SU-DHL-6 (cell line): ENCODE data around the gene ECSCR.

Source experiments
- EZH2phosphoT487 ChIP-seq: fragments of 200-600 bp; sonication (generic), shearing (Covaris generic); conservative IDR thresholded peaks from 2 replicates; pipeline ENCODE4 v1.6.1; 2018; ENCODE audit warnings: mild to moderate bottlenecking, antibody characterized with exemption, low read length, moderate library complexity, mixed read lengths
- TF ChIP-seq, protein P1 (sequence below): fragments of 200-600 bp; sonication (generic); IDR thresholded peaks from one replicate; pipeline ENCODE4 v1.5.1; 2017; ENCODE audit warnings: antibody characterized with exemption, mild to moderate bottlenecking, low read length, moderate library complexity; ENCODE audit not compliant: insufficient read depth, poor library complexity, severe bottlenecking

DNA sequence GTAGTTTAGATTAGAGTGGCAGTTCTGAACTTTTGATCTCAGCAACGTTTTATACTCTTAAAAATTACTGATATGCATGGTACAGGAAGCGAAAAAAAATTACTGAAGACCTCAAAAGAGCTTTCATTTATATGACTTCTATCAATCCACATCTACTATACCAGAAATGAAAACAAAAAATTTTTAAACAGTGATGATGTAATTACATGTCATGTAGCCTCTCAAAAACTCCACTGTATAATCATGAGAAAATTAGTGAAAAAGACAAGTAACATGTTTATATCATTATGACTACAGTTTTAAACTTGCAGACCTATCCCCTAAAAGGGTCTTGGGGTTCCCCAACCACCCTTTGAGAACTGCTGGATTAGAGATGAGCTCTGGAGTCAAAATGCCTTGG, 32.5 kb downstream of the ECSCR start:
- TF ChIP-seq, protein P1, sequence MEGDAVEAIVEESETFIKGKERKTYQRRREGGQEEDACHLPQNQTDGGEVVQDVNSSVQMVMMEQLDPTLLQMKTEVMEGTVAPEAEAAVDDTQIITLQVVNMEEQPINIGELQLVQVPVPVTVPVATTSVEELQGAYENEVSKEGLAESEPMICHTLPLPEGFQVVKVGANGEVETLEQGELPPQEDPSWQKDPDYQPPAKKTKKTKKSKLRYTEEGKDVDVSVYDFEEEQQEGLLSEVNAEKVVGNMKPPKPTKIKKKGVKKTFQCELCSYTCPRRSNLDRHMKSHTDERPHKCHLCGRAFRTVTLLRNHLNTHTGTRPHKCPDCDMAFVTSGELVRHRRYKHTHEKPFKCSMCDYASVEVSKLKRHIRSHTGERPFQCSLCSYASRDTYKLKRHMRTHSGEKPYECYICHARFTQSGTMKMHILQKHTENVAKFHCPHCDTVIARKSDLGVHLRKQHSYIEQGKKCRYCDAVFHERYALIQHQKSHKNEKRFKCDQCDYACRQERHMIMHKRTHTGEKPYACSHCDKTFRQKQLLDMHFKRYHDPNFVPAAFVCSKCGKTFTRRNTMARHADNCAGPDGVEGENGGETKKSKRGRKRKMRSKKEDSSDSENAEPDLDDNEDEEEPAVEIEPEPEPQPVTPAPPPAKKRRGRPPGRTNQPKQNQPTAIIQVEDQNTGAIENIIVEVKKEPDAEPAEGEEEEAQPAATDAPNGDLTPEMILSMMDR: no peak
- no peak for TF ChIP-seq EZH2phosphoT487
